ENCODE results near the gene SEMA5A.

- TF ChIP-seq POLR2A (IDR thresholded peaks at IDR 0.05): no peak
- no peak for TF ChIP-seq CTCF (IDR thresholded peaks at IDR 0.05)
These were observed 79.2 kb downstream of the SEMA5A start for GRCh38 chr5:9466697-9467096.

Data from lower leg skin (tissue), 3 donors.